ENCODE data around the gene ERC2.

Gene ERC2

DNA sequence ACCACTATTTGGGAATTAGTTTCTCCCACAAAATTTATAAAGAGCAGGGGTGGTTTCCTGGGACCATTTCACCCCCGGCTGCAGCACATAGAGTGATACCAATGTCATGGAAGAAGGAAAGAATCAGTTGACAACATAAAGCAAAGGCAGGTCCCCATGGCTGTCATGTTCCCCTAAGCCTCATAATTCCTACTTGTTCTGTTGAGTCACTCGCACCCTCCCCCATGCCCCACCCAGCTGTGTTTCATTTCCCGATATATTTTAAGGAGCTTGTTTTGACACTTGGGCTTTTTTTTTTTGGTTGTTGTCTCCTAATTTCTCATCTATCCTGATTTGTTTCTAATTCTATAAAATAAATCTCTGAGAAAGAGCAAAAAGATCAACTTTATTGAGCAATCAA, 24.9 kb downstream of the ERC2 start:
- no peak for DNase-seq (ENCODE audit: low read depth)
- TF ChIP-seq, protein P1, sequence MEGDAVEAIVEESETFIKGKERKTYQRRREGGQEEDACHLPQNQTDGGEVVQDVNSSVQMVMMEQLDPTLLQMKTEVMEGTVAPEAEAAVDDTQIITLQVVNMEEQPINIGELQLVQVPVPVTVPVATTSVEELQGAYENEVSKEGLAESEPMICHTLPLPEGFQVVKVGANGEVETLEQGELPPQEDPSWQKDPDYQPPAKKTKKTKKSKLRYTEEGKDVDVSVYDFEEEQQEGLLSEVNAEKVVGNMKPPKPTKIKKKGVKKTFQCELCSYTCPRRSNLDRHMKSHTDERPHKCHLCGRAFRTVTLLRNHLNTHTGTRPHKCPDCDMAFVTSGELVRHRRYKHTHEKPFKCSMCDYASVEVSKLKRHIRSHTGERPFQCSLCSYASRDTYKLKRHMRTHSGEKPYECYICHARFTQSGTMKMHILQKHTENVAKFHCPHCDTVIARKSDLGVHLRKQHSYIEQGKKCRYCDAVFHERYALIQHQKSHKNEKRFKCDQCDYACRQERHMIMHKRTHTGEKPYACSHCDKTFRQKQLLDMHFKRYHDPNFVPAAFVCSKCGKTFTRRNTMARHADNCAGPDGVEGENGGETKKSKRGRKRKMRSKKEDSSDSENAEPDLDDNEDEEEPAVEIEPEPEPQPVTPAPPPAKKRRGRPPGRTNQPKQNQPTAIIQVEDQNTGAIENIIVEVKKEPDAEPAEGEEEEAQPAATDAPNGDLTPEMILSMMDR (IDR thresholded peaks at IDR 0.05; ENCODE audit: control insufficient read depth, extremely low read depth, insufficient read depth) = no peak
- H3K4me3 ChIP-seq (ENCODE audit: low read depth, low read length) = no peak overlapping the region

DNA sequence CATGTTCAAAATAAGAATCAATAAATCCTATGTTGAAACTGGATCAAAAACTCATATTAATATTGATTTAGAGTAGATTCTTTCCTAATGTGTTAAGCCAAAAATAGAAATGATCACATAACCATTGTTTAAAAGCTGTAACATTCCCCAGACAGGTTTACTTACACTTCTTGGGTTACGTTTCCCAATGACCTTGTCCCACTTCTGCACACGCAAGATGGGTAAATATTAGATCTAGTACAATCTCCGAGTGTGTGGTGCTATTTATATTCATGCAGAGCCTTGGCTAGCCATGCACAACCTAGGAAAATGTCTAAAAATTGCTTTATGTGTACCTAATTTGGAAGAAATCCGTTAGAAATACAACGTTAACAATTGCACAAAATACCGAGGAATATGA, 39.6 kb downstream of the ERC2 start:
- no peak overlapping the region for H3K4me3 ChIP-seq (ENCODE audit: low read depth, low read length)
- TF ChIP-seq, protein P1 (IDR thresholded peaks at IDR 0.05; ENCODE audit: control insufficient read depth, extremely low read depth, insufficient read depth) = no peak
- no peak for DNase-seq (ENCODE audit: low read depth)

DNA sequence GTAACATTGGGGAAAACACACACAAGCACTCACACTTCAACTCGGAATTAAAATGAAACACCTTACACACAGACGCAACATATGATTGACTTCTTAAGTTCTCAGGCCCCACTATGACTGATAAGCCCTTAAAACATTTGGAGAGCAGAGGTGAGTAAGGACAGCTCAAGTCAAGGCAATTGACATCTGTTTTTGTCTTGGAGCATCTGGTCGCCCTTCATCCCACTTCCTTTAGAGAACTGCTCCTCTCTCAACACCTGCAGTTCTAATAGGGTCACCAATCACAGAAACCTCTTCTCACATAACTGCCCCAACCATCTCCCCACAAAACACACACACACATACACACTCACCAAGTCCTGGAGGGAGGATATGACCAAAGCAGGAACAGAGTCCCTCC, 43.4 kb downstream of the ERC2 start:
- TF ChIP-seq, protein P1 (IDR thresholded peaks at IDR 0.05; ENCODE audit: control insufficient read depth, extremely low read depth, insufficient read depth) = no peak
- no peak overlapping the region for H3K4me3 ChIP-seq (ENCODE audit: low read depth, low read length)
- no peak for DNase-seq (ENCODE audit: low read depth)

DNA sequence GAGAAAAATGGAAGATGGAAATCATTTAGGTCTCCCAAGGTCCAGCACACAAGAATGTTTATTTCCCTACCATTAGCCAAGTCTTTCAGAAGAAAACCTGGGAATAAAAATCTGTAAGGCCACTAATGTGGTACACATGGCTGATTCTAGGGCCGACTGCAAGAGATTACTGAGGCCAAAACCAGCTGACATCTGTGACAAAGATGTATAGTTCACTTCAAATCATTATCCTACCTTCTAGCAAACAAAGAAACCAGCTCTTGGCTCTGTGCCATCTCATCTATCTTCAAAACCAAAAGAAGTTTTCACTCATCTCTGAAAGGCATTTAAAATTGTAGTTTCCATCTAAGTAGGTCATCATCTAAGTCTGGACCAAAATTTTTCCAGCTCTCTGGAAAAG, 43.9 kb downstream of the ERC2 start:
- no peak overlapping the region for H3K4me3 ChIP-seq (ENCODE audit: low read depth, low read length)
- TF ChIP-seq, protein P1 (IDR thresholded peaks at IDR 0.05; ENCODE audit: control insufficient read depth, extremely low read depth, insufficient read depth) = no peak
- DNase-seq (ENCODE audit: low read depth) = no peak

DNA sequence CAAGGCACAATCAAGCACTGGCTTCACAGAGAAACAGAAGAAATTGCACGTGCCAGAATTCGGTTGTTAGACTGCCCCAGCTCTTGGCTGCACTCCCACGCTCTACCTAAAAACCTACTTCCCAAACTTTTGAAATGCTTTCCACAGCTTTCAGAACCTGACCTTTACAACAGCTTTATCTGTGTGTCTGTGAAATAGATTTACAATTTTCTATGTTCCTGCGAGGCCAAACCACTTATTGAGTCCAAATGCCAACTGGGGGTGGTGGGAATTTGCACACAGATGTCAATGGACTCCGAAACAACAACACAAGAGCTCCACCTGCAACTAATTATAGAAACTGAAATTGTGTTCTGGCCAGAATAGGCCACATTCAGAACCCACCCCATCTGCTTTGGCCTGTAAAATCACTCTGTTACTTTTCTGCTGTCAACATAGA, 44.6 kb downstream of the ERC2 start:
- no peak overlapping the region for H3K4me3 ChIP-seq (ENCODE audit: low read depth, low read length)
- DNase-seq (ENCODE audit: low read depth) = no peak
- TF ChIP-seq, protein P1 (IDR thresholded peaks at IDR 0.05; ENCODE audit: control insufficient read depth, extremely low read depth, insufficient read depth) = no peak

DNA sequence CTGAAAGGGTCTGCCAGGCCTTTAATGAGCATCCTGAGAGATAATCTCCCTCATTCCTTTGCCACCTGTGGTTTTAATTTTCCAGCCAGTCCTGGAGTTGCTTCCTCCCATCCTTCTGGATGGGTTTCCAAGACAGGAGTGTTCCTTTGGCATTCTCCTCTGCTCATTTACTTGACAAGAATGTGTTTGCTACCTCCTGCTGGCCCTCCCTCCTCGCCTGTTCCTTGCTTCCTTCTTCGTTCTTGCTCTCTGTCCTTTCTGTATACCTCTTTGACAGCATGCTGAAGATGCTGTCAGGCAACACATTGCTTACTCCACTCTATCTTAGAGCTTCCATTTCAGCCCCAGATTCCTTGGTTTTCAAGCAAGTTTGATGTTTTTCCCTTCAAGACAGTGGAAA, 46.0 kb downstream of the ERC2 start:
- H3K4me3 ChIP-seq (ENCODE audit: low read depth, low read length) = no peak overlapping the region
- TF ChIP-seq, protein P1 (IDR thresholded peaks at IDR 0.05; ENCODE audit: control insufficient read depth, extremely low read depth, insufficient read depth) = no peak
- DNase-seq (ENCODE audit: low read depth) = no peak

DNA sequence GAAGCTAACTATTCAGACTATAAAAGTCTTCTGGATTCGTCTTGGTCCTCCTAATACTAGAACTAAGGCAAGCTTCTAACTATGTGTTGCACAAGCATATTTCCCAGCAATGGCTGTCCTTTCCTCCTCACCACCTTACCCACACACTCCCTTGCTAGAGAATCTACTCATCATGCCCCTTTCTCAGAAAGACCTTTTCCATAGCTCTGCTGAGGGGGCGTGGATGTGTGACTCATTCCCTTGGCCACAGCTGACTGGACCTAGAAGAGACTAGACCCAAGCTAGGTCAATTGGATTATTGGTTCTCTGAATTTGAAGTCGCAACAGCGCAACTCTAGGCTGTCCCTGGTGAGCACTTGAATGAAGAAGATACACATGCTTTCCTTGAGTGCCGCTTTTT, 47.1 kb downstream of the ERC2 start:
- no peak overlapping the region for H3K4me3 ChIP-seq (ENCODE audit: low read depth, low read length)
- no peak for DNase-seq (ENCODE audit: low read depth)
- TF ChIP-seq, protein P1 (IDR thresholded peaks at IDR 0.05; ENCODE audit: control insufficient read depth, extremely low read depth, insufficient read depth) = no peak

Data from LNCaP clone FGC (cell line).